Astrocyte (in vitro differentiated cells and primary cell): ENCODE measurements around the gene ASCC2. TPM values are rescaled to one million over a fixed set of nuclear protein-coding genes. Genes with fewer than 3 reads are reported as not detected.

Source experiments
- DNase-seq: peaks from one replicate; pipeline ENCODE4 v3.0.0-alpha.2; 2010; ENCODE audit warnings: low read depth
- FAIRE-seq: peaks from 2 replicates; lab custom pipeline; 2011; peaks lifted over from hg19 to GRCh38; lab: Jason Lieb, UNC
- H2AFZ ChIP-seq: 2 replicates; pipeline ENCODE4 v1.6.0; 2012; ENCODE audit warnings: low read depth, low read length, inconsistent platforms
- H3K27ac ChIP-seq: 2 replicates; pipeline ENCODE4 v1.5.1; 2011; ENCODE audit warnings: low read depth, low read length, inconsistent platforms
- H3K27me3 ChIP-seq: 2 replicates; pipeline ENCODE4 v1.6.0; 2011; ENCODE audit warnings: low read length, inconsistent platforms; ENCODE audit not compliant: insufficient read depth
- H3K36me3 ChIP-seq: 2 replicates; pipeline ENCODE4 v1.5.1; 2011; ENCODE audit warnings: low read length, inconsistent platforms; ENCODE audit not compliant: insufficient read depth
- H3K4me1 ChIP-seq: 2 replicates; pipeline ENCODE4 v1.5.1; 2011; ENCODE audit warnings: low read length, inconsistent platforms; ENCODE audit not compliant: insufficient read depth
- H3K4me2 ChIP-seq: 2 replicates; pipeline ENCODE4 v1.6.0; 2012; ENCODE audit warnings: low read length, inconsistent platforms
- H3K4me3 ChIP-seq: 2 replicates; pipeline ENCODE4 v1.5.1; 2011; ENCODE audit warnings: low read depth, mild to moderate bottlenecking, low read length, inconsistent platforms; ENCODE audit not compliant: insufficient read depth
- H3K79me2 ChIP-seq: 2 replicates; pipeline ENCODE4 v1.6.0; 2012; ENCODE audit warnings: mild to moderate bottlenecking, low read length, inconsistent platforms; ENCODE audit not compliant: insufficient read depth
- H3K9ac ChIP-seq: 2 replicates; pipeline ENCODE4 v1.6.0; 2012; ENCODE audit warnings: mild to moderate bottlenecking, low read length, inconsistent platforms
- H3K9me3 ChIP-seq: 2 replicates; pipeline ENCODE4 v1.5.1; 2012; ENCODE audit warnings: low read depth, mild to moderate bottlenecking, low read length, inconsistent platforms; ENCODE audit not compliant: insufficient read depth
- H4K20me1 ChIP-seq: 2 replicates; pipeline ENCODE4 v1.6.0; 2012; ENCODE audit warnings: low read length, inconsistent platforms; ENCODE audit not compliant: insufficient read depth
- H3K27ac Mint-ChIP-seq: one replicate; pipeline ENCODE4 v1.8.0; 2021; ENCODE audit warnings: mild to moderate bottlenecking, mixed read lengths; ENCODE audit not compliant: unreplicated experiment
- H3K27me3 Mint-ChIP-seq: one replicate; pipeline ENCODE4 v1.8.0; 2021; ENCODE audit warnings: low read depth, mixed read lengths; ENCODE audit not compliant: unreplicated experiment
- H3K36me3 Mint-ChIP-seq: one replicate; pipeline ENCODE4 v1.8.0; 2021; ENCODE audit warnings: low read depth, mixed read lengths; ENCODE audit not compliant: unreplicated experiment
- H3K4me1 Mint-ChIP-seq: one replicate; pipeline ENCODE4 v1.8.0; 2021; ENCODE audit warnings: low read depth, mixed read lengths; ENCODE audit not compliant: unreplicated experiment
- H3K4me3 Mint-ChIP-seq: one replicate; pipeline ENCODE4 v1.8.0; 2021; ENCODE audit warnings: mild to moderate bottlenecking, moderate library complexity, mixed read lengths; ENCODE audit not compliant: unreplicated experiment
- H3K9me3 Mint-ChIP-seq: one replicate; pipeline ENCODE4 v1.8.0; 2021; ENCODE audit warnings: mild to moderate bottlenecking, mixed read lengths; ENCODE audit not compliant: unreplicated experiment
- EZH2 ChIP-seq: IDR thresholded peaks from 2 replicates; pipeline ENCODE4 v1.6.1; 2012; ENCODE audit warnings: mild to moderate bottlenecking, low read length, inconsistent platforms; ENCODE audit not compliant: insufficient read depth
- total RNA-seq: library from RNA; stranded (reverse); gene quantifications from 2 replicates; pipeline ENCODE4 v1.2.1, GENCODE V29; 2021
- TF ChIP-seq, protein P1 (sequence below): IDR thresholded peaks from 2 replicates; pipeline ENCODE4 v1.5.1; 2011; ENCODE audit warnings: low read depth, mild to moderate bottlenecking, inconsistent platforms, low read length, moderate library complexity; ENCODE audit not compliant: insufficient read depth

Gene ASCC2
- total RNA-seq, 1 donor from 2014 or later: 71.2 TPM

DNA sequence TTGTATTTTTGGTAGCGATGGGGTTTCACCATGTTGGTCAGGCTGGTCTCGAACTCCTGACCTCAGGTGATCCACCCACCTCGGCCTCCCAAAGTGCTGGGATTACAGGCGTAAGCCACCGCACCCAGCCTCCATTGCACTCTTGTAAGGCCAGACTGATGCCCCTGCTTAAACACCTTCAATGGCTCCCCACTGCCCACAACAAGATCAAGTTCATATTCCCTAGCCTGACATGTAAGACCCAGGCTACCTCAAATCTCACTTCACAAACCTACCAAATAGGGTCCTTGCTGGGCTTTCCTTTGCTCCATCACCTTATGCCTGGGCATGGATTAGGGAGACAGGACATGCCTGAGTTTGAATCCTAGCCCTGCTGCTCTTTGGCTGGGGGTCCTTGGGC is 57.9 kb downstream of the ASCC2 start:
- FAIRE-seq: no peak
- no peak for DNase-seq
- H3K4me1 Mint-ChIP-seq: peaks cover 34% of the 10 kb centered on the region
- peak overlapping the region; percentile 86 for H3K9ac ChIP-seq
- H3K36me3 Mint-ChIP-seq: no peaks in the 10 kb centered on the region
- no peak overlapping the region for H2AFZ ChIP-seq
- no peak overlapping the region for H3K4me3 ChIP-seq
- peak overlapping the region; percentile 100 for H3K27ac Mint-ChIP-seq
- peak overlapping the region; percentile 81 for H3K4me2 ChIP-seq
- peak overlapping the region; percentile 97 for H3K27ac ChIP-seq
- TF ChIP-seq EZH2: no peak
- TF ChIP-seq, protein P1, sequence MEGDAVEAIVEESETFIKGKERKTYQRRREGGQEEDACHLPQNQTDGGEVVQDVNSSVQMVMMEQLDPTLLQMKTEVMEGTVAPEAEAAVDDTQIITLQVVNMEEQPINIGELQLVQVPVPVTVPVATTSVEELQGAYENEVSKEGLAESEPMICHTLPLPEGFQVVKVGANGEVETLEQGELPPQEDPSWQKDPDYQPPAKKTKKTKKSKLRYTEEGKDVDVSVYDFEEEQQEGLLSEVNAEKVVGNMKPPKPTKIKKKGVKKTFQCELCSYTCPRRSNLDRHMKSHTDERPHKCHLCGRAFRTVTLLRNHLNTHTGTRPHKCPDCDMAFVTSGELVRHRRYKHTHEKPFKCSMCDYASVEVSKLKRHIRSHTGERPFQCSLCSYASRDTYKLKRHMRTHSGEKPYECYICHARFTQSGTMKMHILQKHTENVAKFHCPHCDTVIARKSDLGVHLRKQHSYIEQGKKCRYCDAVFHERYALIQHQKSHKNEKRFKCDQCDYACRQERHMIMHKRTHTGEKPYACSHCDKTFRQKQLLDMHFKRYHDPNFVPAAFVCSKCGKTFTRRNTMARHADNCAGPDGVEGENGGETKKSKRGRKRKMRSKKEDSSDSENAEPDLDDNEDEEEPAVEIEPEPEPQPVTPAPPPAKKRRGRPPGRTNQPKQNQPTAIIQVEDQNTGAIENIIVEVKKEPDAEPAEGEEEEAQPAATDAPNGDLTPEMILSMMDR: no peak
- no peaks in the 10 kb centered on the region for H3K27me3 ChIP-seq
- H4K20me1 ChIP-seq: no peaks in the 10 kb centered on the region
- H3K36me3 ChIP-seq: no peaks in the 10 kb centered on the region
- peak overlapping the region; percentile 64 for H3K4me3 Mint-ChIP-seq
- H3K9me3 Mint-ChIP-seq: no peaks in the 10 kb centered on the region
- H3K27me3 Mint-ChIP-seq: no peaks in the 10 kb centered on the region
- H3K9me3 ChIP-seq: no peaks in the 10 kb centered on the region
- peaks cover 40% of the 10 kb centered on the region for H3K4me1 ChIP-seq
- no peaks in the 10 kb centered on the region for H3K79me2 ChIP-seq

DNA sequence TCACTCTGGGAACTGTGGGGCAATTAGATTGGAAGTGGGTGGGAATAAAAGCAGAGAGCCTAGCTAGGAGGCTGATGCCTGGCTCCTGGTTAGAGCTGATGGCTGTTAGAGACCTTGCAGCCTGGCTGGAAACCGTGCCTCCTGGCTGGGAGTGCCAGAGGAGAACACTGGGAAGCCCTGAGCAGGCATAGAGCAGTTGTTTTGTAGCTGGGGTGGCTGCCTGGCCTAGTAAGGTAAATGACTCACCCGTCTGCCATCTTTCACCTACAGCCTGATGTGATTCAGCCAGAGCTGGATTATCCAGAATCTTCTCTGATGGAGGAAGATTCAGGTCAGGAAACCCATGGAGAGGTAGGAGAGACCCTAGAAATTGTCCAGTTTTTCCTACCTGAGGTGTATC is 64.8 kb downstream of the ASCC2 start:
- H4K20me1 ChIP-seq: peaks cover 13% of the 10 kb centered on the region
- peak; percentile 63 for DNase-seq
- Mint-ChIP-seq H3K27me3 (no peaks in the 10 kb centered on the region), H3K36me3 (peaks cover 2% of the 10 kb centered on the region), H3K4me3 (no peak overlapping the region), H3K4me1 (peaks cover 19% of the 10 kb centered on the region), H3K9me3 (no peaks in the 10 kb centered on the region), H3K27ac (peak overlapping the region; percentile 91)
- peak; percentile 73 for FAIRE-seq
- peaks cover 17% of the 10 kb centered on the region for H3K79me2 ChIP-seq
- peaks cover 21% of the 10 kb centered on the region for H3K4me1 ChIP-seq
- H3K4me3 ChIP-seq: no peak overlapping the region
- H3K27ac ChIP-seq: peak overlapping the region; percentile 59
- TF ChIP-seq, protein P1: no peak
- no peak for TF ChIP-seq EZH2
- no peak overlapping the region for H3K4me2 ChIP-seq
- H2AFZ ChIP-seq: peak overlapping the region; percentile 65
- H3K36me3 ChIP-seq: peaks cover 17% of the 10 kb centered on the region
- no peaks in the 10 kb centered on the region for H3K27me3 ChIP-seq
- no peak overlapping the region for H3K9ac ChIP-seq
- H3K9me3 ChIP-seq: no peaks in the 10 kb centered on the region

DNA sequence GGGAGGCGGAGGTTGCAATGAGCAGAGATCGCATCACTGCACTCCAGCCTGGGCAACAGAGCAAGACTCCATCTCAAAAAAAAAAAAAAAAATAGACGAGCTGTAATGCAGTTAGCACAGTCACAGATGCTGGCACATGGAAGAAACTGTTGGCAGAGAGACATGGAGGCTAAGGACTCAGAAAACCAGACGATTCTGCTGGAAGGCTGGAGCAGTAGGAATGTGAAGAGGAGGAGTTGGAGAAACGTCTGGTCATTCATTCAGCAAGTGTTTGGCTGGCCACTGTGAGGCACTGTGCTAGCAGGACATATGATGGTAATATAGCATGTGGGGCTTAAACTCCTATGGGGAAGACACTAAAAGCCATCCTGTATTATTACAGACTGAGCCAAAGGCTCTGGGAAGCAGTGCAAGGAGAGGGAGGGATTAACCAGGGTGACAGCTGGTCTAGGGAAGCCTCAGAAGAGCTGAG is 65.9 kb downstream of the ASCC2 start:
- Histone ChIP-seq H3K27ac (no peak overlapping the region), H3K79me2 (peaks cover 28% of the 10 kb centered on the region), H4K20me1 (peaks cover 18% of the 10 kb centered on the region), H3K9me3 (no peaks in the 10 kb centered on the region), H3K4me3 (no peak overlapping the region), H3K27me3 (no peaks in the 10 kb centered on the region), H3K9ac (no peak overlapping the region), H3K4me1 (peaks cover 20% of the 10 kb centered on the region), H3K36me3 (peaks cover 17% of the 10 kb centered on the region), H3K4me2 (no peak overlapping the region), H2AFZ (no peak overlapping the region)
- peak; percentile 32 for FAIRE-seq
- peak overlapping the region; percentile 16 for H3K4me3 Mint-ChIP-seq
- peaks cover 20% of the 10 kb centered on the region for H3K4me1 Mint-ChIP-seq
- no peaks in the 10 kb centered on the region for H3K9me3 Mint-ChIP-seq
- no peaks in the 10 kb centered on the region for H3K27me3 Mint-ChIP-seq
- DNase-seq: peak; percentile 77
- no peak for TF ChIP-seq EZH2
- TF ChIP-seq, protein P1: peak; percentile 55
- peaks cover 3% of the 10 kb centered on the region for H3K36me3 Mint-ChIP-seq
- no peak overlapping the region for H3K27ac Mint-ChIP-seq
